Body of pancreas (tissue), 4 donors: ENCODE results near the gene CRK. TPM values are rescaled to one million over a fixed set of nuclear protein-coding genes. Genes with fewer than 3 reads are reported as not detected.

Experiments used
- ATAC-seq: fragments of 150-250 bp; one replicate; pipeline ENCODE4 v1.9.1; 2016
- DNase-seq, 4 donors: peaks; one replicate each; pipeline ENCODE4 v3.0.0-alpha.2; 2019
- H3K27ac ChIP-seq, 4 donors: fragments of 200-600 bp; sonication (generic); 1 replicate in 3 of 4; 2 replicates in 1 of 4; pipeline versions ENCODE4 v1.5.1 to v1.6.1; 2016 to 2019; ENCODE audit warnings: mild to moderate bottlenecking in 1 of 4, mixed read lengths in 1 of 4, moderate library complexity in 1 of 4
- H3K27me3 ChIP-seq, 2 donors: fragments of 200-600 bp; sonication (generic); one replicate each; pipeline ENCODE4 v1.6.0; 2016; ENCODE audit warnings: mild to moderate bottlenecking in 1 of 2
- H3K36me3 ChIP-seq, 2 donors: fragments of 200-600 bp; sonication (generic); replicated peaks in 1 of 2; 2 replicates each; pipeline ENCODE4 v1.5.1; 2016; ENCODE audit warnings: low read depth in 2 of 2; ENCODE audit not compliant: insufficient read depth in 1 of 2
- H3K4me1 ChIP-seq: fragments of 200-600 bp; sonication (generic); one replicate; pipeline ENCODE4 v1.6.0; 2016
- H3K4me3 ChIP-seq, 2 donors: fragments of 200-600 bp; sonication (generic); 1 replicate in 1 of 2; 2 replicates in 1 of 2; pipeline ENCODE4 v1.5.1; 2016 to 2019
- H3K9me3 ChIP-seq, 3 donors: fragments of 200-600 bp; sonication (generic); 1 replicate in 2 of 3; 2 replicates in 1 of 3; pipeline ENCODE4 v1.5.1; 2016
- CTCF ChIP-seq, 7 experiments: fragments of 450-650 bp in 4 of 7; fragments of 200-600 bp in 3 of 7; sonication (generic) in 3 of 7; IDR thresholded peaks; one replicate each; pipeline ENCODE4 v1.5.1; 2016 to 2019; ENCODE audit warnings: antibody characterized with exemption in 7 of 7
- POLR2A ChIP-seq, 3 donors: fragments of 450-650 bp; IDR thresholded peaks; one replicate each; pipeline ENCODE4 v1.6.1; 2016; ENCODE audit warnings: antibody characterized with exemption in 3 of 3, mild to moderate bottlenecking in 2 of 3
- WGBS, 2 donors: methylation state at CpG; one replicate each; pipeline ENCODE4 v1.1.5; 2017; 5-methylcytosine and 5-hydroxymethylcytosine counted together
- intact Hi-C: fragments of 100-400 bp; cut with DNase I; formaldehyde crosslinking; loops from one replicate; pipeline ENCODE4 v1.15.1; 2023
- total RNA-seq, 2 donors: library from RNA; depleted of rRNA; stranded (reverse); fragments of >200 nt; gene quantifications; one replicate each; pipeline ENCODE4 v1.1.0, GENCODE V29; 2016

Gene CRK
- total RNA-seq, 2 donors from 2014 or later = 27.7 to 35.5 TPM

- 81 to 87% methylated on average over 17 to 30 of the region's 31 CpGs for WGBS, 2 donors
- peaks cover 0 to 44% of the 10 kb centered on the region in 2 donors for H3K36me3 ChIP-seq
- ATAC-seq = no peak
- intact Hi-C loops = no loop called here
- no peak overlapping the region for H3K4me3 ChIP-seq
- H3K4me1 ChIP-seq = no peaks in the 10 kb centered on the region
- H3K9me3 ChIP-seq = no peaks in the 10 kb centered on the region
- H3K27me3 ChIP-seq = no peaks in the 10 kb centered on the region
- TF ChIP-seq POLR2A (IDR thresholded peaks at IDR 0.05) (no peak), CTCF (IDR thresholded peaks at IDR 0.05) (no peak)
- DNase-seq = no peak
- no peak overlapping the region for H3K27ac ChIP-seq
Observed at GRCh38 chr17:1474402-1475189, 18.6 kb upstream of the CRK start.

GRCh38 chr17:1473841-1474240, 17.8 kb upstream of the CRK start:
- 86 to 88% methylated on average over 9 to 10 of the region's 10 CpGs for WGBS, 2 donors
- TF ChIP-seq CTCF (IDR thresholded peaks at IDR 0.05) (no peak), POLR2A (IDR thresholded peaks at IDR 0.05) (no peak)
- Histone ChIP-seq H3K9me3 (no peaks in the 10 kb centered on the region), H3K27ac (no peak overlapping the region), H3K4me3 (no peak overlapping the region), H3K36me3 (peaks cover 0 to 38% of the 10 kb centered on the region in 2 donors), H3K4me1 (no peaks in the 10 kb centered on the region), H3K27me3 (no peaks in the 10 kb centered on the region)
- intact Hi-C loops = no loop called here
- no peak for ATAC-seq
- no peak for DNase-seq

- DNase-seq = no peak
- H3K36me3 ChIP-seq = peaks cover 0 to 33% of the 10 kb centered on the region in 2 donors
- no peak for TF ChIP-seq POLR2A (IDR thresholded peaks at IDR 0.05)
- no peak for TF ChIP-seq CTCF (IDR thresholded peaks at IDR 0.05)
- H3K4me3 ChIP-seq = no peak overlapping the region
- no peaks in the 10 kb centered on the region for H3K9me3 ChIP-seq
- no peak overlapping the region for H3K27ac ChIP-seq
- ATAC-seq = no peak
- no peaks in the 10 kb centered on the region for H3K27me3 ChIP-seq
- no peaks in the 10 kb centered on the region for H3K4me1 ChIP-seq
- whole genome bisulfite sequencing, 2 donors = 74 to 82% methylated on average over 10 to 11 of the region's 11 CpGs
- intact Hi-C loops = no loop called here
Observed at GRCh38 chr17:1473170-1473569, 17.1 kb upstream of the CRK start.

- 93% methylated on average over 23 to 40 of the region's 42 CpGs for WGBS, 2 donors
- Histone ChIP-seq H3K36me3 (peaks cover 0 to 29% of the 10 kb centered on the region in 2 donors), H3K27me3 (no peaks in the 10 kb centered on the region), H3K27ac (no peak overlapping the region), H3K4me1 (no peaks in the 10 kb centered on the region), H3K9me3 (no peaks in the 10 kb centered on the region), H3K4me3 (no peak overlapping the region)
- TF ChIP-seq POLR2A (IDR thresholded peaks at IDR 0.05) = no peak
- no peak for TF ChIP-seq CTCF (IDR thresholded peaks at IDR 0.05)
- DNase-seq (no peak), ATAC-seq (no peak)
- intact Hi-C loops = no loop called here
Observed at GRCh38 chr17:1471911-1472821, 16.1 kb upstream of the CRK start.
